HepG2 (cell line): Measurements from ENCODE around the gene CD1D. TPM values are rescaled to one million over a fixed set of nuclear protein-coding genes. Genes with fewer than 3 reads are reported as not detected.

Source experiments
- ATAC-seq: fragments of 200-7000 bp; cut with Tn5 transposase; 3 replicates; pipeline ENCODE4 v1.9.1; 2020; ENCODE audit warnings: mild to moderate bottlenecking, moderate library complexity
- BruUV-seq: library from RNA; stranded (reverse); fragments of 400-500 nt; replicated peaks from 2 replicates; lab custom pipeline; 2021; lab: Mats Ljungman, UMichigan
- CTCF ChIA-PET: fragments of 300-600 bp; formaldehyde crosslinking; extraction: SDS; loops from one replicate; lab custom pipeline; 2021; ENCODE audit warnings: low total read pairs, inconsistent platforms, low intra/inter-chr PET ratio; lab: Yijun Ruan, JAX
- POLR2A ChIA-PET: fragments of 350-600 bp; sonication (Branson Sonifier 250); formaldehyde crosslinking; loops from one replicate; lab custom pipeline; 2020; ENCODE audit warnings: antibody characterized with exemption, inconsistent platforms; lab: Yijun Ruan, JAX
- DNase-seq: peaks from one replicate; pipeline ENCODE4 v3.0.0-alpha.2; 2015; ENCODE audit warnings: low spot score
- FAIRE-seq: peaks from 3 replicates; lab custom pipeline; 2011; peaks lifted over from hg19 to GRCh38; lab: Jason Lieb, UNC
- H2AFZ ChIP-seq: one replicate; pipeline ENCODE4 v1.6.1; 2011; ENCODE audit warnings: low read length, inconsistent platforms
- H3K27ac ChIP-seq: fragments of 300-600 bp; 3 replicates; pipeline ENCODE4 v1.8.0; 2011; ENCODE audit warnings: mixed run types, mild to moderate bottlenecking, mixed read lengths, low read length, inconsistent platforms; ENCODE audit not compliant: insufficient read depth; ENCODE audit errors: extremely low read length
- H3K27me3 ChIP-seq, 2 experiments: fragments of 200-600 bp in 1 of 2; 2 replicates in 1 of 2; 3 replicates in 1 of 2; pipeline versions ENCODE4 v1.6.0 to v1.8.0; 2011; ENCODE audit warnings: low read length in 2 of 2, mild to moderate bottlenecking in 2 of 2, moderate library complexity in 2 of 2, inconsistent platforms in 1 of 2; ENCODE audit not compliant: insufficient read depth in 2 of 2, control insufficient read depth in 1 of 2
- H3K36me3 ChIP-seq, 2 experiments: fragments of 200-600 bp in 1 of 2; replicated peaks in 1 of 2; 2 replicates in 1 of 2; 3 replicates in 1 of 2; pipeline versions ENCODE4 v1.5.1 to v1.8.0; 2011; ENCODE audit warnings: low read length in 2 of 2, inconsistent platforms in 1 of 2; ENCODE audit not compliant: insufficient read depth in 2 of 2, control insufficient read depth in 1 of 2
- H3K4me1 ChIP-seq: 2 replicates; pipeline ENCODE4 v1.5.1; 2012; ENCODE audit warnings: low read length, inconsistent platforms; ENCODE audit not compliant: insufficient read depth
- H3K4me2 ChIP-seq: 2 replicates; pipeline ENCODE4 v1.6.0; 2011; ENCODE audit warnings: low read depth, low read length, inconsistent platforms
- H3K4me3 ChIP-seq, 3 experiments: fragments of 200-600 bp in 1 of 3; sonication (generic), shearing (Covaris generic) in 1 of 3; replicated peaks in 1 of 3; 2 replicates each; pipeline ENCODE4 v1.5.1; 2011 to 2016; ENCODE audit warnings: low read length in 3 of 3, inconsistent platforms in 2 of 3, low read depth in 2 of 3, mild to moderate bottlenecking in 2 of 3, control low read depth in 1 of 3, mixed read lengths in 1 of 3; ENCODE audit not compliant: insufficient read depth in 1 of 3
- H3K79me2 ChIP-seq: one replicate; pipeline ENCODE4 v1.6.1; 2011; ENCODE audit warnings: low read length, inconsistent platforms; ENCODE audit not compliant: insufficient read depth
- H3K9ac ChIP-seq: 2 replicates; pipeline ENCODE4 v1.6.0; 2011; ENCODE audit warnings: mild to moderate bottlenecking, low read depth, low read length, inconsistent platforms; ENCODE audit not compliant: insufficient read depth
- H3K9me3 ChIP-seq: 2 replicates; pipeline ENCODE4 v1.5.1; 2012; ENCODE audit warnings: mild to moderate bottlenecking, low read length
- H4K20me1 ChIP-seq: 2 replicates; pipeline ENCODE4 v1.6.0; 2011; ENCODE audit warnings: inconsistent platforms, mild to moderate bottlenecking, low read length, moderate library complexity; ENCODE audit not compliant: insufficient read depth
- JUN ChIP-seq: sonication (generic); formaldehyde crosslinking; IDR thresholded peaks from 2 replicates; pipeline ENCODE4 v1.4.0; 2020; ENCODE audit warnings: mild to moderate bottlenecking, missing genetic modification reagents
- KDM5B ChIP-seq: sonication (generic); formaldehyde crosslinking; IDR thresholded peaks from 2 replicates; pipeline ENCODE4 v1.4.0; 2020; ENCODE audit warnings: missing genetic modification reagents, mild to moderate bottlenecking, borderline replicate concordance
- NFIC ChIP-seq: IDR thresholded peaks from 2 replicates; pipeline ENCODE4 v1.6.1; 2012; ENCODE audit warnings: mild to moderate bottlenecking, low read length, inconsistent platforms
- RFX3 ChIP-seq: IDR thresholded peaks from 2 replicates; pipeline ENCODE4 v1.6.1; 2016; ENCODE audit warnings: missing biosample characterization, missing genetic modification reagents
- SMAD3 ChIP-seq: sonication (generic); formaldehyde crosslinking; IDR thresholded peaks from 2 replicates; pipeline ENCODE4 v1.4.0; 2020; ENCODE audit warnings: missing genetic modification reagents
- SP2 ChIP-seq: sonication (generic); formaldehyde crosslinking; IDR thresholded peaks from 2 replicates; pipeline ENCODE4 v1.5.1; 2020; ENCODE audit warnings: mild to moderate bottlenecking, missing genetic modification reagents
- ZNF326 ChIP-seq: sonication (generic); formaldehyde crosslinking; IDR thresholded peaks from 2 replicates; pipeline ENCODE4 v1.4.0; 2020; ENCODE audit warnings: missing genetic modification reagents, borderline replicate concordance
- ZNF468 ChIP-seq: sonication (generic); formaldehyde crosslinking; IDR thresholded peaks from 2 replicates; pipeline ENCODE4 v1.8.0; 2022; ENCODE audit warnings: mild to moderate bottlenecking, moderate library complexity, missing genetic modification reagents
- ZNF549 ChIP-seq: sonication (generic); formaldehyde crosslinking; IDR thresholded peaks from 2 replicates; pipeline ENCODE4 v1.5.0; 2020; ENCODE audit warnings: missing genetic modification reagents
- ZNF652 ChIP-seq: IDR thresholded peaks from 2 replicates; pipeline ENCODE4 v1.6.1; 2016; ENCODE audit warnings: low read depth, borderline replicate concordance
- ZNF720 ChIP-seq: sonication (generic); formaldehyde crosslinking; IDR thresholded peaks from 2 replicates; pipeline ENCODE4 v1.4.0; 2020; ENCODE audit warnings: missing genetic modification reagents
- ZNF839 ChIP-seq: sonication (generic); formaldehyde crosslinking; IDR thresholded peaks from 2 replicates; pipeline ENCODE4 v1.4.0; 2020; ENCODE audit warnings: missing genetic modification reagents, mild to moderate bottlenecking, borderline replicate concordance
- WGBS: methylation state at CpG from one replicate; pipeline ENCODE4 v1.1.6; 2017; ENCODE audit warnings: low lambda C conversion rate; 5-methylcytosine and 5-hydroxymethylcytosine counted together
- in situ Hi-C: cut with HindIII; loops from 2 replicates; pipeline ENCODE4 v1.10.0; 2017; ENCODE audit warnings: low pct_unique_long_range_greater_than_20kb; ENCODE audit not compliant: extremely low pct_ligation_motif_present
- intact Hi-C: fragments of 100-400 bp; cut with micrococcal nuclease; formaldehyde crosslinking; loops from one replicate; pipeline ENCODE4 v1.10.0; 2022; ENCODE audit not compliant: unreplicated experiment
- polyA plus RNA-seq, 8 experiments: library from polyadenylated mRNA; depleted of rRNA in 3 of 8; stranded (reverse) in 7 of 8; unstranded in 1 of 8; fragments of >200 nt; fragmentation: Illumina TruSeq in 4 of 8; extraction: Trizol in 4 of 8; gene quantifications; 2 replicates each; pipeline versions ENCODE4 v1.2.1 to v1.2.3, GENCODE V29; 2011 to 2016; ENCODE audit warnings: low read depth in 4 of 8, missing spikeins in 1 of 8, mixed read lengths in 1 of 8; ENCODE audit not compliant: insufficient read depth in 1 of 8
- total RNA-seq, 5 experiments: library from RNA; depleted of rRNA; stranded (reverse); fragments of >200 nt; fragmentation: Illumina TruSeq; extraction: Trizol; gene quantifications; 2 replicates each; pipeline ENCODE4 v1.2.3, GENCODE V29; 2016; ENCODE audit warnings: low read depth in 1 of 5
- TF ChIP-seq, protein P1 (sequence below): sonication (generic); formaldehyde crosslinking; IDR thresholded peaks from 2 replicates; pipeline ENCODE4 v1.4.0; 2020; ENCODE audit warnings: missing genetic modification reagents
- TF ChIP-seq, protein P2 (sequence below): sonication (generic); formaldehyde crosslinking; IDR thresholded peaks from 2 replicates; pipeline ENCODE4 v1.8.1; 2023; ENCODE audit warnings: mild to moderate bottlenecking, inconsistent platforms, moderate library complexity, missing genetic modification reagents, borderline replicate concordance
- TF ChIP-seq, protein P3 (sequence below): sonication (generic); formaldehyde crosslinking; IDR thresholded peaks from 2 replicates; pipeline ENCODE4 v1.8.0; 2022; ENCODE audit warnings: mild to moderate bottlenecking, missing genetic modification reagents; ENCODE audit not compliant: insufficient replicate concordance

The CD1D gene
- total and polyA plus RNA-seq, 2 of the 13 experiments (the other 11 are each of a cell fraction or from before 2014, with no cell fraction given), result not detected

DNA sequence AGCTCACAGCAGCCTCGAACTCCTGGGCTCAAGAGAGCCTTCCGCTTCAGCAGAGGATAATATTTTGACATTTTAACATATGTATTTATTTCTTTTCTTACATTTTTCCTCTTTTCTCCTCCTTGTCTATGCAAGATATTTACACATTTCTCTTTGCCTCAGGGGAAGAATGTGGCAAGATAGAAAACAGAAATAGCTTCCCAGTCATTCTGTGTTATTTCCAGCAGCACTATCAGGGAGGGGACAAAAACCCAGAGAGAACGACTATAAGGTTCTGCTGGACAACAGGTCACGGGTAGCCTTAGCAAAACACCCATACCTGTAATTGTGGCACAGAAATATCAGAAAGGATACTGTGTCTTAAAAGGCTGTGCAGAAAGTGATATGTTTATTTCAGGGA is 7.9 kb downstream of the CD1D start:
- H3K36me3 ChIP-seq, result no peaks in the 10 kb centered on the region
- CTCF ChIA-PET, result no interaction called here
- DNase-seq (no peak), ATAC-seq (no peak), FAIRE-seq (no peak)
- H3K27me3 ChIP-seq, result no peaks in the 10 kb centered on the region; a peak in 1 of 5 replicates
- H3K9me3 ChIP-seq, result no peaks in the 10 kb centered on the region
- H4K20me1 ChIP-seq, result no peaks in the 10 kb centered on the region; the same call in 1 of the 2 replicates
- no peak overlapping the region for H3K4me3 ChIP-seq
- H3K27ac ChIP-seq, result no peak overlapping the region
- no peak overlapping the region for H3K9ac ChIP-seq
- no peak overlapping the region for H3K4me2 ChIP-seq
- POLR2A ChIA-PET, result no interaction called here
- H3K4me1 ChIP-seq, result no peaks in the 10 kb centered on the region
- no peak overlapping the region for H2AFZ ChIP-seq
- TF ChIP-seq NFIC, result no peak
- no peak for TF ChIP-seq JUN (CRISPR knock-in tag)
- TF ChIP-seq, protein P1, sequence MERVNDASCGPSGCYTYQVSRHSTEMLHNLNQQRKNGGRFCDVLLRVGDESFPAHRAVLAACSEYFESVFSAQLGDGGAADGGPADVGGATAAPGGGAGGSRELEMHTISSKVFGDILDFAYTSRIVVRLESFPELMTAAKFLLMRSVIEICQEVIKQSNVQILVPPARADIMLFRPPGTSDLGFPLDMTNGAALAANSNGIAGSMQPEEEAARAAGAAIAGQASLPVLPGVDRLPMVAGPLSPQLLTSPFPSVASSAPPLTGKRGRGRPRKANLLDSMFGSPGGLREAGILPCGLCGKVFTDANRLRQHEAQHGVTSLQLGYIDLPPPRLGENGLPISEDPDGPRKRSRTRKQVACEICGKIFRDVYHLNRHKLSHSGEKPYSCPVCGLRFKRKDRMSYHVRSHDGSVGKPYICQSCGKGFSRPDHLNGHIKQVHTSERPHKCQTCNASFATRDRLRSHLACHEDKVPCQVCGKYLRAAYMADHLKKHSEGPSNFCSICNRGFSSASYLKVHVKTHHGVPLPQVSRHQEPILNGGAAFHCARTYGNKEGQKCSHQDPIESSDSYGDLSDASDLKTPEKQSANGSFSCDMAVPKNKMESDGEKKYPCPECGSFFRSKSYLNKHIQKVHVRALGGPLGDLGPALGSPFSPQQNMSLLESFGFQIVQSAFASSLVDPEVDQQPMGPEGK (CRISPR knock-in tag), result no peak
- TF ChIP-seq ZNF549 (CRISPR knock-in tag), result no peak
- no peak for TF ChIP-seq SP2 (CRISPR knock-in tag)
- TF ChIP-seq ZNF839 (CRISPR knock-in tag), result no peak
- TF ChIP-seq, all 625 proteins: peak for 0
- intact Hi-C loops (no loop called here), in situ Hi-C loops (loop anchor here (25.0 kb wide), 1 partner anchor 824 kb away; the partner anchor contains the start of gene IFI16)
- WGBS, result 14% methylated on average over 4 of the region's 4 CpGs
- no peaks in the 10 kb centered on the region for H3K79me2 ChIP-seq
- BruUV-seq, result no TSS peak

DNA sequence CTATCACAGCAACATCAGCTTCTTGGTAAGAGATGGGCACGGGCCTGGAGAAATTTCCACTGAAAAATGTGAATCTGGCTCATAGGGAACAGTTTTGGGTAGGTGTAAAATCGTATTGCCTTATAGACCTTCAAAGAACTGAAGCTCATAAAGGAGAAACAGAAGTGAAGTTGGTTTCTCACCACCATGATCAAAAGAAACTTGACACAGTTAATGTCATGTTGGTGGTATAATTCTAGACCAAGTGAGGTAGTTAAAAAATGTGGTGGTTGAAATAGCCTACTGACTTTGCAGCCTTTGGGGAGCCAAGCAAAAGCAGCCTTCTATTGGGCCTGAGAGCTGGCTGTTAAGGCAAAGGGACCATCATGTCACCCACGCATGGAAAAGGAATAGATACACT is 8.9 kb downstream of the CD1D start:
- POLR2A ChIA-PET, result no interaction called here
- BruUV-seq, result no TSS peak
- no peak overlapping the region for H3K4me2 ChIP-seq
- H3K36me3 ChIP-seq, result no peaks in the 10 kb centered on the region
- no peak overlapping the region for H3K27ac ChIP-seq
- no peak overlapping the region for H2AFZ ChIP-seq
- FAIRE-seq (no peak), DNase-seq (no peak), ATAC-seq (no peak)
- intact Hi-C loops (no loop called here), in situ Hi-C loops (loop anchor here (25.0 kb wide), 1 partner anchor 823 kb away; the partner anchor contains the start of gene IFI16)
- H3K4me3 ChIP-seq, result no peak overlapping the region
- no peaks in the 10 kb centered on the region for H3K4me1 ChIP-seq
- no peaks in the 10 kb centered on the region for H3K9me3 ChIP-seq
- CTCF ChIA-PET, result no interaction called here
- H4K20me1 ChIP-seq, result no peaks in the 10 kb centered on the region; the same call in 1 of the 2 replicates
- no peaks in the 10 kb centered on the region; a peak in 1 of 5 replicates for H3K27me3 ChIP-seq
- no peak overlapping the region for H3K9ac ChIP-seq
- no peaks in the 10 kb centered on the region for H3K79me2 ChIP-seq
- 0% methylated on average over 3 of the region's 3 CpGs for WGBS
- TF ChIP-seq ZNF652 (CRISPR knock-in tag), result no peak
- TF ChIP-seq, protein P2, sequence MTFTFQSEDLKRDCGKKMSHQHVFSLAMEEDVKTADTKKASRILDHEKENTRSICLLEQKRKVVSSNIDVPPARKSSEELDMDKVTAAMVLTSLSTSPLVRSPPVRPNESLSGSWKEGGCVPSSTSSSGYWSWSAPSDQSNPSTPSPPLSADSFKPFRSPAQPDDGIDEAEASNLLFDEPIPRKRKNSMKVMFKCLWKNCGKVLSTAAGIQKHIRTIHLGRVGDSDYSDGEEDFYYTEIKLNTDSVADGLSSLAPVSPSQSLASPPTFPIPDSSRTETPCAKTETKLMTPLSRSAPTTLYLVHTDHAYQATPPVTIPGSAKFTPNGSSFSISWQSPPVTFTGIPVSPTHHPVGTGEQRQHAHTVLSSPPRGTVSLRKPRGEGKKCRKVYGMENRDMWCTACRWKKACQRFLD, result no peak
- TF ChIP-seq ZNF468 (CRISPR knock-in tag), result no peak
- no peak for TF ChIP-seq ZNF326 (CRISPR knock-in tag)
- no peak for TF ChIP-seq RFX3
- no peak for TF ChIP-seq KDM5B
- TF ChIP-seq, protein P3, sequence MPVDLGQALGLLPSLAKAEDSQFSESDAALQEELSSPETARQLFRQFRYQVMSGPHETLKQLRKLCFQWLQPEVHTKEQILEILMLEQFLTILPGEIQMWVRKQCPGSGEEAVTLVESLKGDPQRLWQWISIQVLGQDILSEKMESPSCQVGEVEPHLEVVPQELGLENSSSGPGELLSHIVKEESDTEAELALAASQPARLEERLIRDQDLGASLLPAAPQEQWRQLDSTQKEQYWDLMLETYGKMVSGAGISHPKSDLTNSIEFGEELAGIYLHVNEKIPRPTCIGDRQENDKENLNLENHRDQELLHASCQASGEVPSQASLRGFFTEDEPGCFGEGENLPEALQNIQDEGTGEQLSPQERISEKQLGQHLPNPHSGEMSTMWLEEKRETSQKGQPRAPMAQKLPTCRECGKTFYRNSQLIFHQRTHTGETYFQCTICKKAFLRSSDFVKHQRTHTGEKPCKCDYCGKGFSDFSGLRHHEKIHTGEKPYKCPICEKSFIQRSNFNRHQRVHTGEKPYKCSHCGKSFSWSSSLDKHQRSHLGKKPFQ (CRISPR knock-in tag), result no peak
- no peak for TF ChIP-seq SMAD3 (CRISPR knock-in tag)
- no peak for TF ChIP-seq ZNF720
